Anterior cingulate cortex (tissue), 58 donors: ENCODE measurements around the gene MROH2A.
"Not testable (repeated sequence)": the region's sequence is repeated elsewhere in the genome, so short reads cannot be mapped to it uniquely, and the experiment has no call there.

Source experiments
- DNase-seq, 58 donors: peaks; one replicate each; lab custom pipeline; 2025; lab: John Stamatoyannopoulos, UW

The MROH2A gene, protein sequence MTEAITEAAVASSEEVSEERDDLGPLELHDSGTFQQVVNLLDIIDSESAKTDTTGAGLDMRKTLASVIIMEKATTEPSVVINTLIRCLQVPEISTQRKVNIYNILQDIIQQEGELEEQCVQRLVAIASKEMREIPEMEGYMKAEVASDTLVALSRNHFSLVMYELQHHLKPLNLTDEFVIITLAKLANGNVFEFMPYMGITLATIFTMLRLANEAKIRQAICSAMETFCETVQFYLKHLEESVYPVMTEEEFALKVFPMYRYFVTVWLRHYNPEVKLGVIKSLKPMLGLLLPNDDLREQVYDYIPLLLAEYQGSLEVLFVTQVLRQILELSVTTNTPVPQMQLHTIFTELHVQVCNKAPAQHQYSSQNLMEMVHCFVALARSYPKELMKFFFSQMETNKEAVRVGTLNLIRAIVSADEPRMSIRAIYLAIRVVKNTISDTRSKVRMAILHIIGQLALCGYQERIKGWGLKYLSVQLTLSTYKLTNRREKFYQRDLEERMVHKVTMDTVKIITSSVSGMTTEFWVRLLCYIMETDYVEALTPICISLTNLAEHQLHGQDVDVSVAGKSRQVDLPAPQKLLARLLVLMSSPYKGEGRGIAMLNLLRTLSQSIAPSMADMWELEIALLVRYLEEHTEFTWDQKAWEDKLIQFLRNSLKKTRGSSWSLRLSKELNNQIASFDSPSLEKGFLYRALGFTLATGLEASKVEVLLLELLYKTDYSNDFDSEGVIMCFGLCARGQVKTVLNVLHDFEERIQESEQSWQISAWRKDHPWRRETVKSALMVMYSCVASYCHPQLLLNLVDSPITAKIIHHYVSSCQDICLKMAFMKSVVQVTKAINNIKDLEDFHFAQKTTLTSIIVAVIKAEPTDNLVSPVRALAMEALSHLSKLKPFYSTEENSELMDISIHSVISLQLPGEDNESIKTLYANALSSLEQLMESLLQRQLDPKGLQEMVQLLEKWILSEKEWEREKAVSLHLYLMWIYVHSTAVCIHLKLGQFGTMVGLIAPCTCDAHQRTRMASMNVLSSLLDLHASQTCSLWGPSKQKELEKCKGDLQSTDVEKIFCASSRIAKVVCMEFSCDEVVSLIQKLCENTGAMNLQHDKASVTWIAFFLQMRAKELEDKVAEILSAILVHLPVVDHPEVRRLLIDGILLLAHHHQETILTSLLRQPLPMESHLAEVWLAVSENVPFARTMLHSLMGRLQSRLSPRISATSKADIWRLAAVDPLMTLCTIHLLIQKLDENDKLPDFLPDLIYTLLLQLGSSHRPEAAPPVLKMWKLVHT (N-terminal part only)

DNA sequence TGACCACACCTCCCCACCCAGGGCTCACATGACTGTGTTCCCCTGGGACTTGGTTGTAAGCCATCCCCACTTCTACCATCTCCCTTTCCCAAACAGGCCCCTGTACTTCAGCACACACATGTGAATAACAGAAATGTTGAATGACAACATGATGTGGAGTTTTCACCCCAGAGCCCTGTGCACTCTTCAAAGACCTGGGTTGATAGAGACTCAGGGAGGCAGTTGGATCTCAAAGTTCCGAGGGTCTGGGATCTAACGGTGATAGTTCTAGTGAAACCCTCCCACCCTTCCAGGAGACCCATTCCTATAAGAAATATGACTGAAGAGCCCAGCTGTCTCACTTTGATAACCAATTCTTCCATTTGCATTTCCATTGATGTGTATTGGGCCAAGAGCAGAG lies at the start of gene MROH2A:
TSS of gene MROH2A (plus strand) at position 301 of the 400 bp plus-strand sequence. CDS start 1,029 bp downstream, outside the sequence.
- DNase-seq: no peak

DNA sequence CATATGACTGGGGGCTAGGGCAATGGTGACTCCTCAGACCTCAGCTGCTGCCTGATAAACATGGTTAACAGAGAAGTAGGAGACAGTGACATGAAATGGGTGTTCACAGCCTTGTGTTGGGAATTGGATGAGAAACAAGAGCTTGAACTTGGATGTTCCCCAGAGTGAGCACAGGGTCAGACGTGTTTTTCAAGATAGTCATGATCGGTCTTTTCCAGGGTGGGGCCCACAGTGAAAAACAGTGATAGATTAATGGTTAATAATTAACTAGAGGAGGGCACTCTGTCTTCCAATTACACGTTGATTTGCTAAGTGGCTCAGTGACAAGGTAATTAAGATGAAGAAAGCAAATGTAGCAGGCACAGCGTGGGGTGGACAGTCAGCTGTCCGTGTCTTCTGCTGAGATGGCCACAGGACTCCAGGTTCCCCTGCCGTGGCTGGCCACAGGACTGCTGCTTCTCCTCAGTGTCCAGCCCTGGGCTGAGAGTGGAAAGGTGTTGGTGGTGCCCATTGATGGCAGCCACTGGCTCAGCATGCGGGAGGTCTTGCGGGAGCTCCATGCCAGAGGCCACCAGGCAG lies 49.3 kb upstream of the MROH2A start, which contains the start of gene UGT1A3:
TSS of gene UGT1A3 (plus strand) at position 320 of the 579 bp plus-strand sequence. CDS start at position 405, 85 bp downstream.
- DNase-seq: no peak

DNA sequence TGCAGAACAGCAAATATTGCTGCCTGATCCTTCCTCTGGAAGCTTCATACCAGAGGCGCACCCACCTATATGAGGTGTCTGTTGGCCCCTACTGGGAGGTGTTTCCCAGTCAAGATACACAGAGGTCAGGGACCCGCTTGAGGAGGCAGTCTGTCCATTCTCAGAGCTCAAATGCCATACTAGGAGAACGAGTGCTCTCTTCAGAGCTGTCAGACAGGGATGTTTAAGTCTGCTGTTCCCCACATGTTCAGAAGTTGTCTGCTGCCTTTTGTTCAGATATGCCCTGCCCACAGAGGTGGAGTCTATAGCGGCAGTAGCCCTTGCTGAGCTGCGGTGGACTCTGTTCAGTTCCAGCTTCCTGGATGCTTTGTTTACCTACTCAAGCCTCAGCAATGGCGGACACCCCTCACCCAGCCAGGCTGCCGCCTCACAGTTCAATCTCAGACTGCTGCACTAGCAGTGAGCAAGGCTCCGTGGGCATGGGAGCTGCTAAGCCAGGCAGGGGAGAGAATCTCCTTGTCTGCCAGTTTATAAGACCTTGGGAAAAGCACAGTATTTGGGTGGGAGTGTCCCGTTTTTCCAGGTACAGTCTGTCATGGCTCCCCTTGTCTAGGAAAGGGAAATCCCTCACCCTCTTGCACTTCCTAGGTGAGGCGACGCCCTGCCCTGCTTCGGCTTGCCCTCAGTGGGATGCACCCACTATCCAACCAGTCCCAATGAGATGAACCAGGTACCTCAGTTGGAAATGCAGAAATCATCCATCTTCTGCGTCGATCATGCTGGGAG lies 41.1 kb upstream of the MROH2A start:
- DNase-seq: not testable (repeated sequence)

DNA sequence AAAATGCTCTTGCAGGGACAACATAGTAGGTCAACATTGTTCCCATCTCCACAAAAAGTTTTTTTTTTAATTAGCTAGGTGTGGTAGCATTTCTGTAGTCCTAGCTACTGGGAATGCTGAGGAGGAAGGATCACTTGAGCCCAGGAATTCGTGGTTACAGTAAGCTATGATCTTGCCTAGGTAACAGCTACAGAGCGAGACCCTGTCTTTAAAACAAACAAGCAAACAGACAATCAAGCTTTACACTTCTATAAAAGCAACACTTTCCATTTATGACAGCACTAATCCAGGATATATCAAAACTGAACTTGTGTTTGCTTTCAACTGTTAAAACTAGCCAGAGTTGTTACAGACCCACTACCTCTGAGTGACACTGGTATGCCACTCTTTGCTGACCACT lies 37.3 kb upstream of the MROH2A start:
- no peak for DNase-seq

DNA sequence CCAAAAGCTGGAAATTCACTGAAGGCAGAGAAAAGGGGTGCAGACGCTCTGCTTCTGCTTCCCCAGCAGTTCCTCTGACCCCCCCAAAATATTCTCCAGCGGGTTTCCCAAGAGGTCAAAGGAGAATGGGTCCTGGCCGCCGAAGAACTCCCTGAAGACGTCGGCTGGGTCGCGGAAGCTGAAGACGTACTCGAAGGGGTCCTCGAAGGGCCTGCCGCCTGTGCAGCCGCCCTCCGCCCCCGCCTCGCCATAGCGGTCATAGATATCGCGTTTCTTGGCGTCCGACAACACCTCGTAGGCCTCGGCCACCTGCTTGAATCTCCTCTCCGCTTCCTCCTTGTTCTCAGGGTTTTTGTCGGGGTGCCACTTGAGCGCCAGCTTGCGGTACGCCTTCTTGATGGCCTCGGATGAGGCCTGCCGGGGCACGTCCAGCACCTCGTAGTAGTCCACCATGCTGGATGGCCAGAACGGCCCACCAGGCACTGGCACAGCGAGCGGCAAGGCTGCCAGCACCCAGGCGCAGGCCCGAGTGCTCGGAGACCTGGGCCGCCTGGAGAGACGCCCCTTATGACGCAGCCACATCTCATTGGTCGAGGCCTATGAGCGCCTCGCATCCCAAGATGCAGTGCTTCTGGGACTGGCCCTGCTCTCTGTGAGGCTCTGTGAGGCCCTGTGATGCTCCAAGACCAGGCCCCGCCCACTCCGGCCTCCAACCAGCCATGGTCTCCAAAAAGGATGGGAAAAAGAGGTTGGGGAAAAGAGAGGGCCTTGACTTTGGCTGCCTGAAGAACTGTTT lies 34.5 kb upstream of the MROH2A start:
- DNase-seq: no peak

DNA sequence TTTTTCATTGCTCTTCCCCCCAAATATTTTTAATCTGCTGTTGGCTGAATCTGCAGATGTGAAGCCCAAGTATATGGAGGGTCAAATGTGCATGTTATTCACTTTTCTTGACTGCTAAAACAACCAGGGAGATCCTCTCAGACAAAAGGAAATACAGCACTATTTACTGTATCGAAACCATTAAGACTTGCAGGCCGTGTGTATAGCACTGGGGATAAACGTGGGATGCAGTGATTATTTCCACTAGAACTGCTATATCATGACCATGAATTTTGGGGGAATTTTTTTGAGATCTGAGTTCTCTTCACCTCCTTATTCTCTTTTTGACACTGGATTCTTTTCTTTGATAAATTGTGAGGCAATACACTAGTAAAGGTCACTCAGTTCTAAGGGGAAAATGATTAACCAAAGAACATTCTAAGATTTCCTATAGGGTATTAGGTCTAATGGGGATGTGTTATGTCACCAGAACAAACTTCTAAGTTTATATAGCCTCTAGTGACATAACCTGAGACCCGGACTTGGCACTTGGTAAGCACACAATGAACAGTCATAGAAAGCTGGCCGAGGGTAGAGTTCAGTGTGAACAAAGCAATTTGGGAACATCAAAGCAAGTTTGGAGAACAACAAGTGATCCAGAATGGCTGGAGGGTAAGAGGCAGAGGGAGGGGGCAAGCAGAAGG lies 32.9 kb upstream of the MROH2A start:
- DNase-seq: no peak

DNA sequence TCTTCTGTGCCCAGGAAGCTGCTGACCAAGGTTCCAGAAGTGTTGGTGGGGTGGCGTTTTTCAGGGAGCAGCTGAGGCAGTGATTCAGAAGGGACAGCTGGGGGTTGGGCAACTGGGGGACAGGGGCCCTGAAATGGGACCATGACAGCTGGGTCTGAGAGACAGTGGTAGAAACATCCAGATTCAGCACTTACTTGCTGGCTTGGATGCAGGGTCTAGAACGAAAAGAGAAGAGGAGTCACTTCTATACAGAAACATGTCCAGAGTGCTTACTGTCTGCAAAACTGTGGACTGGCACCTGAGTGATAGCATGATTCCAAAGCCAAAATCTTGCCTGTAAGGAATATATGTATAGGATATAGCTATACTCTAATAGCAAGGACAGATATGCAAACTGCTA lies 32.3 kb upstream of the MROH2A start:
- not testable (repeated sequence) for DNase-seq

DNA sequence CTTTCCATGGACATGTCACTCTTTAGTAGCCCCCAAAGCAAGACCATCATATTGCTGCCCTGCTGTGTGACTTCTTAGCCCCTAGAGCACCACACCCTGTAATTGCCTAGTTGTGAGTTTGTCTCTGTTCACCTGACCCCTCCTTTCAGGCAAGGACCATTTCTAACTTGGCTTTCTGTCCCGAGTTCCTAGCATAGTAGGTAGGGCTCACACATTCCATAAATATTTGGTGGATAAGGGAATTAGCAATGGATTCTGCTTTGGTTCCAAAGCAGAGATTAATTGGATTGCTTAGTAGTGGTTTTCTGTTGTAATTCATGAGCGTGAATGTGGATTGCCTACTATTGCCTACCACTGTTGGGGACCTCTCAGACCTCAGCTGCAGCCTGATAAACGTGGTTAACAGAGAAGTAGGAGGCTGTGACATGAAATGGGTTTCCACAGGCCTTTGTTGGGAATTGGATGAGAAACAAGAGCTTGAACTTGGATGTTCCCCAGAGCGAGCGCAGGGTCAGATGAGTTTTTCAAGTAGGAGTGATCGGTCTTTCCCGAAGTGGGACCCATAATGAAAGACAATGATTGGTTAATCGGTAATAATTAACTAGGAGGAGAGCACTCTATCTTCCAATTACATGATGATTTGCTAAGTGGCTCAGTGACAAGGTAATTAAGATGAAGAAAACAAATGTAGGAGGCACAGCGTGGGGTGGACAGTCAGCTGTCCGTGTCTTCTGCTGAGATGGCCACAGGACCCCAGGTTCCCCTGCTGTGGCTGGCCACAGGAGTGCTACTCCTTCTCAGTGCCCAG lies 31.5 kb upstream of the MROH2A start:
- DNase-seq: no peak

DNA sequence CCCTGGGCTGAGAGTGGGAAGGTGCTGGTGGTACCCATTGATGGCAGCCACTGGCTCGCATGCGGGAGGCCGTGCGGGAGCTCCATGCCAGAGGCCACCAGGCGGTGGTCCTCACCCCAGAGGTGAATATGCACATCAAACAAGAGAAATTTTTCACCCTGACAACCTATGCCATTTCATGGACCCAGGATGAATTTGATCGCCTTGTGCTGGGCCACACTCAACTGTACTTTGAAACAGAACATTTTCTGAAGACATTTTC lies 30.9 kb upstream of the MROH2A start:
- DNase-seq: no peak

DNA sequence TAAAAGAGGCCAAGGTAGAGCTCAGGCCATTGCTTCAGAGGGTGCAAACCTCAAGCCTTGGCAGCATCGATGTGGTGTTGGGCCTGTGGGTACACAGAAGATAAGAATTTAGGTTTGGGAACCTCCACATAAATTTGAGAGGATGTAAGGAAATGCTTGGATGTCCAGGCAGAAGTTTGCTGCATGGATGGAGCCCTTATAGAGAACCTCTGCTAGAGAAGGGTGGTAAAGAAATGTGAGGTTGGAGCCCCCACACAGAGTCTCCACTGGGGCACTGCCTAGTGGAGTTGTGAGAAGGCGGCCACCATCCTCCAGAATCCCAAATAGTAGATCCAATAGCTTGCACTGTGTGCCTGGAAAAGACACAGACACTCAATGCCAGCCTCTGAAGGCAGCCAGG lies 27.4 kb upstream of the MROH2A start:
- DNase-seq: not testable (repeated sequence)

DNA sequence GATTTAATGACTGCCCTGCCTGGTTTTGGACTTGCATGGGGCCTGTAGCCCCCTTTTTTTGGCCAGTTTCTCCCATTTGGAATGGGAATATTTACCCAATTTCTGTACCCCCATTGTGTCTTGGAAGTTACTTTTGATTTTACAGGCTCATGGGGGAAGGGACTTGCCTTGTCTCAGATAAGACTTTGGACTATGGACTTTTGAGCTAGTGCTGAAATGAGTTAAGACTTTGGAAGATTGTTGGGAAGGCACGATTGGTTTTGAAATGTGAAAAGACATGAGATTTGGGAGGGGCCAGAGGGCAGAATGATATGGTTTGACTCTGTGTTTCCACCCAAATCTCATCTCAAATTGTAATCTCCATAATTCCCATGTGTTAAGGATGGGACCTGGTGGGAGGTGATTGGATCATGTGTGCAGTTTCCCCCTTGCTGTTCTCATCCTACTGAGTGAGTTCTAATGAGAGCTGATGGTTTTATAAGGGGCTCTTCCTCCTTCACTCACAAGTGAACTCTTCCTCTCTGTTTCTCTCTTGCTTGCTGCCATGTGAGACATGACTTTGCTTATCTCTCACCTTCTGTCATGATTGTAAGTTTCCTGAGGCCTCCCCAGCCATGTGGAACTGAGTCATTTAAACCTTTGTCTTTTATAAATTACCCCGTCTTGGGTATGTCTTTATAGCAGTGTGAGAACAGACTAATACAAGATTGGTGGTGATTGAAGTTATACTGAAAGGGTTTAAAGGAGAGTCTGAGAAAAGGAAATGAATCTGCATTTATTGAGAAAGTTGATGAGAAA lies 26.7 kb upstream of the MROH2A start:
- not testable (repeated sequence) for DNase-seq

DNA sequence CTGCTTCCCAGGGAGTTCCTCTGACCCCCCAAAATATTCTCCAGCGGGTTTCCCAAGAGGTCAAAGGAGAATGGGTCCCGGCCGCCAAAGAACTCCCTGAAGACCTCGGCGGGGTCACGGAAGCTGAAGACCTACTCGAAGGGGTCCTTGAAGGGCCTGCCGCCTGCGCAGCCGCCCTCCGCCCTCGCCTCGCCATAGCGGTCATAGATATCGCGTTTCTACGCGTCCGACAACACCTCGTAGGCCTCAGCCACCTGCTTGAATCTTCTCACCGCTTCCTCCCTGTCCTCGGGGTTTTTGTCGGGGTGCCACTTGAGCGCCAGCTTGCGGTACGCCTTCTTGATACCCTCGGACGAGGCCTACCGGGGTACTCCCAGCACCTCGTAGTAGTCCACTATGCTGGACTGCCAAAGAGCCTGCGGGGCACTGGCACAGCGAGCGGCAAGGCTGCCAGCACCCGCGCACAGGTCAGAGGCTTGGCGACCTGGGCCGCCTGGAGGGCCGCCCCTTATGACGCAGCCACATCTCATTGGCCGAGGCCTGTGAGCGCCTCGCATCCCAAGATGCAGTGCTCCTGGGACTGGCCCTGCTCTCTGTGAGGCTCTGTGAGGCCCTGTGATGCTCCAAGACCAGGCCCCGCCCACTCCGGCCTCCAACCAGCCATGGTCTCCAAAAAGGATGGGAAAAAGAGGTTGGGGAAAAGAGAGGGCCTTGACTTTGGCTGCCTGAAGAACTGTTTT lies 23.1 kb upstream of the MROH2A start:
- DNase-seq: no peak

DNA sequence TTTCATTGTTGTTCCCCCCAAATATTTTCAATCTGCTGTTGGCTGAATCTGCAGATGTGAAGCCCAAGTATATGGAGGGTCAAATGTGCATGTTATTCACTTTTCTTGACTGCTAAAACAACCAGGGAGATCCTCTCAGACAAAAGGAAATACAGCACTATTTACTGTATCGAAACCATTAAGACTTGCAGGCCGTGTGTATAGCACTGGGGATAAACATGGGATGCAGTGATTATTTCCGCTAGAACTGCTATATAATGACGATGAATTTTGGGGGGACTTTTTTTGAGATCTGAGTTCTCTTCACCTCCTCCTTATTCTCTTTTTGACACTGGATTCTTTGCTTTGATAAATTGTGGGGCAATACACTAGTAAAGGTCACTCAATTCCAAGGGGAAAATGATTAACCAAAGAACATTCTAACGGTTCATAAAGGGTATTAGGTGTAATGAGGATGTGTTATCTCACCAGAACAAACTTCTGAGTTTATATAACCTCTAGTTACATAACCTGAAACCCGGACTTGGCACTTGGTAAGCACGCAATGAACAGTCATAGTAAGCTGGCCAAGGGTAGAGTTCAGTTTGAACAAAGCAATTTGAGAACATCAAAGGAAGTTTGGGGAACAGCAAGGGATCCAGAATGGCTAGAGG lies 21.6 kb upstream of the MROH2A start:
- no peak for DNase-seq

DNA sequence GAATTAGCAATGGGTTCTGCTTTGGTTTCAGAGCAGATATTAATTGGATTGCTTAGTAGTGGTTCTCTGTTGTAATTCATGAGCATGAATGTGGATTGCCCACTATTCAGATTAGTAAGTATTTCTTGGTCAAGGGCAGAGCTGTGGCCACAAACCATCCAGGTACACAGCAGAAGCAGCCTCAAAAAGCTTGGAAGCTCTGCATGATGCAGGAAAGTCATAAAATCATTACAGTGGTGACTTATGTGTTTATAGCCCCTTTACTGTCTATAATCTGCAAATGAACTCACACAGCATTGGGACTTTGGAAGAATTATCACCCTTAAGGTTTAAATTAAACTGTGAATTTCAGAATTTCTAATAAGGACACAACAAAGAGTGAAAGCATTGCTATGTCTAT lies 20.0 kb upstream of the MROH2A start:
- DNase-seq: no peak

DNA sequence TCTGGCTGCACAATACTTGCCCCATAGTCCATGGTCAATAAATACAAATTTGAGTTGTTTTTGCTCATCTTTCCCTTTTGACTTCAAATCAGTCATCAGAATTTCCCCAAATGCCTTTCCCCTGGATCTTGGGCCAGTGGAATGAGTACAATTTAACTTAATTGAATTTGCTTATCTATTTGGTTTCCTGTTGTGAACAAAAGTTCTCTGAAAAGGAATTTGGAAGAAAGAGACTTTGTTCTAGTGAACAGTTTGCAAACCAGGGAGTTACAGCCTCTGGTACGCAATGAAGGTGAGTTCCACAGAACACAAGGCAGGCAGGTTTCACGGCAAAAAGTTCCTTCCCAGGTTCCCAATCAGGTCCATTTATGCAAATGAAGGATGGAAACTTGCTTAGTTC lies 19.3 kb upstream of the MROH2A start:
- no peak for DNase-seq
